Ovary (tissue), 3 donors: ENCODE results near the gene DYNLT2.
"Not testable (repeated sequence)": the region's sequence is repeated elsewhere in the genome, so short reads cannot be mapped to it uniquely, and the experiment has no call there.

Experiments
- CTCF ChIP-seq, 3 donors: fragments of 450-650 bp in 2 of 3; fragments of 200-600 bp in 1 of 3; IDR thresholded peaks; one replicate each; pipeline versions ENCODE4 v1.5.1 to v1.8.0; 2016 to 2022; ENCODE audit warnings: antibody characterized with exemption in 3 of 3, mild to moderate bottlenecking in 1 of 3
- POLR2A ChIP-seq: fragments of 450-650 bp; IDR thresholded peaks from one replicate; pipeline ENCODE4 v1.6.1; 2017; ENCODE audit warnings: antibody characterized with exemption, mild to moderate bottlenecking, moderate library complexity
- donor health status: DM: no; HTN: no; CAD: no.

- not testable (repeated sequence) for TF ChIP-seq CTCF (IDR thresholded peaks at IDR 0.05); POLR2A
These were observed 54.3 kb downstream of the DYNLT2 start for GRCh38 chr6:169697115-169697514.
